K562 (cell line): Measurements from ENCODE around the gene CCT8L2. TPM values are rescaled to one million over a fixed set of nuclear protein-coding genes. Genes with fewer than 3 reads are reported as not detected.
A peak's percentile ranks its signal among the peaks of the same experiment; 100 is the strongest.
"Not testable (repeated sequence)": the region's sequence is repeated elsewhere in the genome, so short reads cannot be mapped to it uniquely, and the experiment has no call there.

Experiments used
- MAFF ChIP-seq: IDR thresholded peaks from 2 replicates; pipeline ENCODE4 v1.6.1; 2012; ENCODE audit warnings: low read length, improper control_type of control experiment
- NFIC ChIP-seq: fragments of 450-650 bp; IDR thresholded peaks from 2 replicates; pipeline ENCODE4 v1.6.1; 2017; ENCODE audit warnings: mild to moderate bottlenecking, inconsistent platforms
- PKNOX1 ChIP-seq: fragments of 450-650 bp; IDR thresholded peaks from 2 replicates; pipeline ENCODE4 v1.6.1; 2016
- PREB ChIP-seq: sonication (generic); formaldehyde crosslinking; IDR thresholded peaks from 2 replicates; pipeline ENCODE4 v1.8.1; 2023; ENCODE audit warnings: mild to moderate bottlenecking, missing genetic modification reagents
- SMARCC2 ChIP-seq: fragments of 450-650 bp; IDR thresholded peaks from 2 replicates; pipeline ENCODE4 v1.6.1; 2017; ENCODE audit warnings: antibody characterized with exemption, moderate library complexity, mild to moderate bottlenecking, low read depth
- TRIM28 ChIP-seq: fragments of 450-650 bp; IDR thresholded peaks from 2 replicates; pipeline ENCODE4 v1.6.1; 2017
- ZBTB26 ChIP-seq: fragments of 450-650 bp; formaldehyde crosslinking; IDR thresholded peaks from 2 replicates; pipeline ENCODE4 v1.4.0; 2022; ENCODE audit warnings: missing genetic modification characterization
- ZNF165 ChIP-seq: fragments of 250-450 bp; sonication (Bioruptor Pico); IDR thresholded peaks from 2 replicates; pipeline ENCODE4 v1.4.0; 2020; ENCODE audit warnings: borderline replicate concordance
- ZNF23 ChIP-seq: fragments of 250-450 bp; sonication (Bioruptor Pico); IDR thresholded peaks from 2 replicates; pipeline ENCODE4 v1.4.0; 2020; ENCODE audit warnings: mild to moderate bottlenecking
- ZNF316 ChIP-seq: fragments of 450-650 bp; IDR thresholded peaks from 2 replicates; pipeline ENCODE4 v1.6.1; 2016
- polyA plus RNA-seq, 8 experiments: library from polyadenylated mRNA; depleted of rRNA in 4 of 8; stranded (reverse) in 5 of 8; unstranded in 3 of 8; fragments of >200 nt; fragmentation: Nextera tagmentation in 2 of 8; fragmentation: Illumina TruSeq in 1 of 8; extraction: Ambion mirVana in 2 of 8; extraction: Trizol in 1 of 8; gene quantifications; 2 replicates each; pipeline versions ENCODE4 v1.2.1 to v1.2.3, GENCODE V29; 2011 to 2014; ENCODE audit warnings: inconsistent platforms in 1 of 8, missing spikeins in 1 of 8
- total RNA-seq, 7 experiments: library from RNA; depleted of rRNA in 6 of 7; stranded (reverse); fragments of >200 nt in 6 of 7; fragmentation: Illumina TruSeq in 2 of 7; extraction: Trizol in 2 of 7; gene quantifications; 2 replicates each; pipeline versions ENCODE4 v1.2.1 to v1.2.3, GENCODE V29; 2011 to 2021; ENCODE audit warnings: low replicate concordance in 1 of 7
- TF ChIP-seq, protein P1 (sequence below): fragments of 450-650 bp; formaldehyde crosslinking; conservative IDR thresholded peaks from 2 replicates; pipeline ENCODE4 v1.4.0; 2022; ENCODE audit warnings: mild to moderate bottlenecking, missing genetic modification characterization
- TF ChIP-seq, protein P2 (sequence below): fragments of 450-650 bp; formaldehyde crosslinking; IDR thresholded peaks from 2 replicates; pipeline ENCODE4 v1.4.0; 2022; ENCODE audit warnings: mild to moderate bottlenecking, moderate library complexity
- TF ChIP-seq, protein P3 (sequence below), 2 experiments: fragments of 450-650 bp in 1 of 2; sonication (generic) in 1 of 2; formaldehyde crosslinking in 1 of 2; IDR thresholded peaks; 2 replicates each; pipeline versions ENCODE4 v1.7.1 to v1.9.0; 2016 to 2022; ENCODE audit warnings: inconsistent platforms in 1 of 2, mild to moderate bottlenecking in 1 of 2, missing genetic modification reagents in 1 of 2

Gene CCT8L2
- total and polyA plus RNA-seq, 9 of the 15 experiments (the other 6 are each of a cell fraction or from before 2014, with no cell fraction given): 0.13 TPM; not detected in 8

DNA sequence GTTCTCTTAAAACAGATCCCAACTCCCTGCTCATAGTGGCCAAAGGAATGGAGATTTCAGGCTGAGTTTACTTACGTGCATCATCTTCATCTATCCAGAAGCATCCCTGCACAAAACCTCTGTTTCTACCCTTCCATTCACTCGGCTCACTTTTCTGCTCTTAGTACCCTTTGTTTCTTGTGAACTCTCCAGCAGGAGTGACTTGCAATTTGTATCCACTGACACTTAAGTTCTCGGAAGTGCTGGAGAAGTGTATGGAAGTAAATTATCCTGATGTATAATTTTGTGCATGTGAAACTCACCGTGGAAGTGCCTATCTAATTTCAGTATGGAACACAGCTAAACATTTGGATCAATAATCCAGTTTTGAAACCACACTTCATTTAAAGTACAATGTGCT, 7.0 kb upstream of the CCT8L2 start (continued):
- TF ChIP-seq, protein P1, sequence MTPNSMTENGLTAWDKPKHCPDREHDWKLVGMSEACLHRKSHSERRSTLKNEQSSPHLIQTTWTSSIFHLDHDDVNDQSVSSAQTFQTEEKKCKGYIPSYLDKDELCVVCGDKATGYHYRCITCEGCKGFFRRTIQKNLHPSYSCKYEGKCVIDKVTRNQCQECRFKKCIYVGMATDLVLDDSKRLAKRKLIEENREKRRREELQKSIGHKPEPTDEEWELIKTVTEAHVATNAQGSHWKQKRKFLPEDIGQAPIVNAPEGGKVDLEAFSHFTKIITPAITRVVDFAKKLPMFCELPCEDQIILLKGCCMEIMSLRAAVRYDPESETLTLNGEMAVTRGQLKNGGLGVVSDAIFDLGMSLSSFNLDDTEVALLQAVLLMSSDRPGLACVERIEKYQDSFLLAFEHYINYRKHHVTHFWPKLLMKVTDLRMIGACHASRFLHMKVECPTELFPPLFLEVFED (CRISPR knock-in tag): peak; percentile 64; the same call in 1 of the 2 replicates
- TF ChIP-seq PREB (CRISPR knock-in tag) (peak; percentile 55; the same call in 1 of the 2 replicates), TRIM28 (0 out of 2 replicates have a peak, but pooled peaks have one; percentile 25), SMARCC2 (peak; percentile 81), ZNF23 (CRISPR knock-in tag) (peak; percentile 44; the same call in 1 of the 2 replicates), ZNF165 (CRISPR knock-in tag) (peak; percentile 54; the same call in 1 of the 2 replicates), ZNF316 (peak; percentile 98), ZBTB26 (CRISPR knock-in tag) (0 out of 2 replicates have a peak, but pooled peaks have one; percentile 61), NFIC (peak; percentile 87), PKNOX1 (peak; percentile 71), MAFF (peak; percentile 83)
- TF ChIP-seq, protein P2, sequence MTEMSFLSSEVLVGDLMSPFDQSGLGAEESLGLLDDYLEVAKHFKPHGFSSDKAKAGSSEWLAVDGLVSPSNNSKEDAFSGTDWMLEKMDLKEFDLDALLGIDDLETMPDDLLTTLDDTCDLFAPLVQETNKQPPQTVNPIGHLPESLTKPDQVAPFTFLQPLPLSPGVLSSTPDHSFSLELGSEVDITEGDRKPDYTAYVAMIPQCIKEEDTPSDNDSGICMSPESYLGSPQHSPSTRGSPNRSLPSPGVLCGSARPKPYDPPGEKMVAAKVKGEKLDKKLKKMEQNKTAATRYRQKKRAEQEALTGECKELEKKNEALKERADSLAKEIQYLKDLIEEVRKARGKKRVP (CRISPR knock-in tag): 0 out of 2 replicates have a peak, but pooled peaks have one; percentile 17
- TF ChIP-seq, protein P3, sequence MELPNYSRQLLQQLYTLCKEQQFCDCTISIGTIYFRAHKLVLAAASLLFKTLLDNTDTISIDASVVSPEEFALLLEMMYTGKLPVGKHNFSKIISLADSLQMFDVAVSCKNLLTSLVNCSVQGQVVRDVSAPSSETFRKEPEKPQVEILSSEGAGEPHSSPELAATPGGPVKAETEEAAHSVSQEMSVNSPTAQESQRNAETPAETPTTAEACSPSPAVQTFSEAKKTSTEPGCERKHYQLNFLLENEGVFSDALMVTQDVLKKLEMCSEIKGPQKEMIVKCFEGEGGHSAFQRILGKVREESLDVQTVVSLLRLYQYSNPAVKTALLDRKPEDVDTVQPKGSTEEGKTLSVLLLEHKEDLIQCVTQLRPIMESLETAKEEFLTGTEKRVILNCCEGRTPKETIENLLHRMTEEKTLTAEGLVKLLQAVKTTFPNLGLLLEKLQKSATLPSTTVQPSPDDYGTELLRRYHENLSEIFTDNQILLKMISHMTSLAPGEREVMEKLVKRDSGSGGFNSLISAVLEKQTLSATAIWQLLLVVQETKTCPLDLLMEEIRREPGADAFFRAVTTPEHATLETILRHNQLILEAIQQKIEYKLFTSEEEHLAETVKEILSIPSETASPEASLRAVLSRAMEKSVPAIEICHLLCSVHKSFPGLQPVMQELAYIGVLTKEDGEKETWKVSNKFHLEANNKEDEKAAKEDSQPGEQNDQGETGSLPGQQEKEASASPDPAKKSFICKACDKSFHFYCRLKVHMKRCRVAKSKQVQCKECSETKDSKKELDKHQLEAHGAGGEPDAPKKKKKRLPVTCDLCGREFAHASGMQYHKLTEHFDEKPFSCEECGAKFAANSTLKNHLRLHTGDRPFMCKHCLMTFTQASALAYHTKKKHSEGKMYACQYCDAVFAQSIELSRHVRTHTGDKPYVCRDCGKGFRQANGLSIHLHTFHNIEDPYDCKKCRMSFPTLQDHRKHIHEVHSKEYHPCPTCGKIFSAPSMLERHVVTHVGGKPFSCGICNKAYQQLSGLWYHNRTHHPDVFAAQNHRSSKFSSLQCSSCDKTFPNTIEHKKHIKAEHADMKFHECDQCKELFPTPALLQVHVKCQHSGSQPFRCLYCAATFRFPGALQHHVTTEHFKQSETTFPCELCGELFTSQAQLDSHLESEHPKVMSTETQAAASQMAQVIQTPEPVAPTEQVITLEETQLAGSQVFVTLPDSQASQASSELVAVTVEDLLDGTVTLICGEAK (IDR thresholded peaks at IDR 0.05): peak; percentile 49; the same call in 1 of the 2 replicates
- TF ChIP-seq, protein P3 (CRISPR knock-in tag; IDR thresholded peaks at IDR 0.05): not testable (repeated sequence)
